HepG2 (cell line): ENCODE results near the gene C1QTNF12.

ENCODE experiments used
- BRF2 ChIP-seq: sonication (generic); formaldehyde crosslinking; IDR thresholded peaks from 2 replicates; pipeline ENCODE4 v1.8.1; 2022; ENCODE audit warnings: mild to moderate bottlenecking, missing genetic modification reagents
- ZBTB40 ChIP-seq, 2 experiments: fragments of 450-650 bp in 1 of 2; sonication (generic) in 1 of 2; formaldehyde crosslinking in 1 of 2; IDR thresholded peaks; 2 replicates each; pipeline versions ENCODE4 v1.6.1 to v1.8.0; 2016 to 2022; ENCODE audit warnings: antibody characterized with exemption in 1 of 2, mild to moderate bottlenecking in 1 of 2, missing genetic modification reagents in 1 of 2
- ZFP36 ChIP-seq: fragments of 150-350 bp; IDR thresholded peaks from 2 replicates; pipeline ENCODE4 v1.6.1; 2018; ENCODE audit warnings: borderline replicate concordance, low read length, low read depth; ENCODE audit not compliant: partially characterized antibody
- ZFP62 ChIP-seq: sonication (generic); formaldehyde crosslinking; IDR thresholded peaks from 2 replicates; pipeline ENCODE4 v1.4.0; 2020; ENCODE audit warnings: missing genetic modification reagents
- ZNF816 ChIP-seq: sonication (generic); formaldehyde crosslinking; IDR thresholded peaks from 2 replicates; pipeline ENCODE4 v1.8.0; 2022; ENCODE audit warnings: missing genetic modification reagents, mild to moderate bottlenecking, borderline replicate concordance

GRCh38 chr1:1245178-1245816 is 1.2 kb downstream of the C1QTNF12 start:
- TF ChIP-seq ZFP62 (CRISPR knock-in tag) (no peak), ZNF816 (no peak), ZFP36 (no peak), ZBTB40 (IDR thresholded peaks at IDR 0.05) (no peak), ZBTB40 (CRISPR knock-in tag; IDR thresholded peaks at IDR 0.05) (no peak), BRF2 (CRISPR knock-in tag) (no peak)
